ENCODE measurements around the gene ZNF438.
"Not testable (repeated sequence)": the region's sequence is repeated elsewhere in the genome, so short reads cannot be mapped to it uniquely, and the experiment has no call there.

The ZNF438 gene

DNA sequence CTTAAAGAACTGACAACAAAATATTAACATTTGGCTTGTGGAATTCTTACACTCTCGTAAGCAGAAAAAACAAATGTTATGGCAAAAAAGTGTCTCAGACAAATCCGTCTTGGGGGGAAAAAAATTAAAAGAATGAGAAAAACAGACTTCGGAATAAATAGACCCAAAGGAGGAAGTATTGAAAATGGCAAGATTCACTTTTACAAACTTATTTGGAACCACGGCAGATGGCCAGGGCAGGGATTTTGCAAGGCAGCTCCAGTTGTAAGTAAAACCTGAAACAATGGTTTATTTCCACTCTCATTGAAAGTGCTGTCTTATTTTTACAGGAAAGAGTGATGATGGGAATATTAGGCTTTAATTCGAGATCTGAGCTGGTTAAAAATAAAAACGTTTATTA is 1.5 kb upstream of the ZNF438 start:
- no peak overlapping the region for H3K4me3 ChIP-seq (ENCODE audit: low read depth, low read length)
- no peak for TF ChIP-seq CTCF (IDR thresholded peaks at IDR 0.05; ENCODE audit: insufficient read depth, low read depth, low read length, missing control alignments)
- no peak for DNase-seq (ENCODE audit: low read depth)

DNA sequence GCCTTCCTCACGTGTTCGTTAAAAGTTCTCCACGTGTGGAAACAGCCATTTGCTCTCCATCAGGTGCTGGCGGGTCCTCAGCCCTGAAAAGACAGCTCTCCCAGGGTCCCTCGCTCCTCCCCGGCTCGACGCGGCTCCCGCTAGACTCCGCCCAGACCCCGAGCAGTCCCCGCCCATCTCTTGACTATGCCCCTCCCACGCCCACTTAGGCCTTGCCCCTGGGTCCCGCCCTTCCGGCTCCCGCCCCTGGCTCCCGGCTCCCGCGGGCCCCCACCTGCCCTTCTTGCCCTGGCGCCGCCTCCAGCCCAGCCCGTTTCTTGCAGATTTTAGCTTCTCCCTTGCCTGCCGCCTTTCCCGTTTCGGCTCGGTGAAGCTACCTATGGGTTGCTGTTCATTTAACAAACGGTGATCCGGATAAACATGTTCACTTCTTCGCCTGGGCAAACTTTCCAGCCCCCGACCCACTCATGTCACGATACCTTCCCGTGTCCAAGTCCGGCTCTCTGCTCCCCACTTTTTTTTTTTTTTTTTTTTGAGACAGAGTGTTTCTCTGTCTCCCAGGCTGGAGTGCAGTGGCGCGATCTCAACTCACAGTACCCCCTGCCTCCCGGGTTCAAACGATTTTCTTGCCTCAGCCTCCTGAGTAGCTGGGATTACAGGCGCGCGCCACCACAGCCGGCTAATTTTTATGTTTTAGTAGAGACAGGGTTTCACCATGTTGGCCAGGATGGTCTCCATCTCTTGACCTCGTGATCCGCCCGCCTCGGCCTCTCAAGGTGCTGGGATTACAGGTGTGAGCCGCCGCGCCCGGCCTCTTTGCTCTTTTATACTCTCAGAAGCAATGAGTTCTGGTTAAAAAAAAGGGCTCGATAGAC is 830 bp upstream of the ZNF438 start:
- TF ChIP-seq CTCF (IDR thresholded peaks at IDR 0.05; ENCODE audit: insufficient read depth, low read depth, low read length, missing control alignments) = no peak
- peak overlapping the region; percentile 85 for H3K4me3 ChIP-seq (ENCODE audit: low read depth, low read length)
- DNase-seq (ENCODE audit: low read depth) = peak; percentile 96

- TF ChIP-seq CTCF (IDR thresholded peaks at IDR 0.05; ENCODE audit: insufficient read depth, low read depth, low read length, missing control alignments) = no peak
- H3K4me3 ChIP-seq (ENCODE audit: low read depth, low read length) = peak overlapping the region; percentile 72
- no peak for DNase-seq (ENCODE audit: low read depth)
Observed at GRCh38 chr10:31031205-31031557, 484 bp downstream of the ZNF438 start.

DNA sequence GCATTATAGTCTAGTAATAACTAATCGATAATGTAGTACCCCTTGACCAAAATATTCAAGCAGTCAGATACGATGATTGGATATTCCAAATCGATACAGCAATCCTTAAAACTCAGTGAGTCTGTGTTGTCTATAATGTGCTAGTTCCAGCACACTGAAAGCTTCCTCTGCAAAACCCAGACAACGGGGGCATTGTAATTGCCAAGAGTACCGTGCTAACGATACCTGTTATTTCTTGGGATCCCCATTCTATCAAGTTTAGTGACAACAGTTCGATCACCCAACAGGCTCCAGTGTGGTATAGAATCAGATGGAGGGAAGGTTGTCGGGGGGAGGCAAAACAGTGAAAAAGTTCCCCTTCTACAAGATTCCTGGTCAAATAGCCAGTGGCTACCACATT is 865 bp downstream of the ZNF438 start:
- H3K4me3 ChIP-seq (ENCODE audit: low read depth, low read length) = peak overlapping the region; percentile 72
- no peak for DNase-seq (ENCODE audit: low read depth)
- TF ChIP-seq CTCF (IDR thresholded peaks at IDR 0.05; ENCODE audit: insufficient read depth, low read depth, low read length, missing control alignments) = no peak

DNA sequence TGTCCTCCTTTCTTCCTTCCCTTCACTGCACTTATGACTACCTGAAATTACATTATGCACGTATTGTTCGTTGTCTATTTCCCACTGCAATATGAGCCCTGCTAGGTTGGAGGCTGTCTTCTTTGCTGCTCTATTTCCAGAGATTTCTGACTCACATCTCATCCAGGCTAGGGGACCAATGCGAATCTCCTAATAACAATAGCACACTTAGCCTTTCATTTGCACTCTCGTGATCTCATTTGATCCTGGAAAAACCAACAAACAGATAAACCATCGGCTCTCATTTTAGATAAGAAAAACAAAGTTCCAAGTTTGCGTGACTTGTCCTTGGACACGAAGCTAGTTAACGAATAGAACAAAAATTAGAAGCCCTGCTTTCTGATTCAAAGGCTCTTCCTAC is 1.4 kb downstream of the ZNF438 start:
- no peak for DNase-seq (ENCODE audit: low read depth)
- no peak for TF ChIP-seq CTCF (IDR thresholded peaks at IDR 0.05; ENCODE audit: insufficient read depth, low read depth, low read length, missing control alignments)
- H3K4me3 ChIP-seq (ENCODE audit: low read depth, low read length) = no peak overlapping the region

DNA sequence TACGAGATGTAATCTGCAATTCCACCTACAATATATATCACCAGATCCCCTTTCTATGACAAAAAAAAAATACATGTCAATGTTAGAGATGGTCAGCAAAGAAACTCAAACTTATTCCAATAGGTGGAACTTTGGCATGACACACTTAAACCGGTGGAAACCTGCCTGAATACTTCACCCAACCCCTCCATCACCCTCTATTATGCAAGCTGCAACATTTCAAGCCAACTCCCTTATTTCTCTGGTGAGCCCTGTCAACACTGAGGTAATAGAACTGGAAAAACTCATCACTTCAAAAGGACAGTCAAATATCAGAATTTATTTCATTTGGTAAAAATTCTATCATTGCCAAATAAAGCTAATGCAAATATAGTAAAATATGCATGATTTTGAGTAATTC is 3.6 kb downstream of the ZNF438 start:
- no peak overlapping the region for H3K4me3 ChIP-seq (ENCODE audit: low read depth, low read length)
- TF ChIP-seq CTCF (IDR thresholded peaks at IDR 0.05; ENCODE audit: insufficient read depth, low read depth, low read length, missing control alignments) = no peak
- DNase-seq (ENCODE audit: low read depth) = no peak

DNA sequence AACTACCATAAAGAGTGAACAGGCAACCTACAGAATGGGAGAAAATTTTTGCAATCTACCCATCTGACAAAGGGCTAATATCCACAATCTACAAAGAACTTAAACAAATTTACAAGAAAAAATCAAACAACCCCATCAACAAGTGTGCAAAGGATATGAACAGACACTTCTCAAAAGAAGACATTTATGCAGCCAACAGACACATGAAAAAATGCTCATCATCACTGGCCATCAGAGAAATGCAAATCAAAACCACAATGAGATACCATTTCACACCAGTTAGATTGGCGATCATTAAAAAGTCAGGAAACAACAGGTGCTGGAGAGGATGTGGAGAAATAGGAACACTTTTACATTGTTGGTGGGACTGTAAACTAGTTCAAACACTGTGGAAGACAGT is 5.4 kb downstream of the ZNF438 start:
- H3K4me3 ChIP-seq (ENCODE audit: low read depth, low read length); DNase-seq (ENCODE audit: low read depth): not testable (repeated sequence)

Measured in GM12865 (cell line).